Mucosa of stomach (tissue), 1 donor: ENCODE results near the gene CDC42BPB.
"Not testable (repeated sequence)": the region's sequence is repeated elsewhere in the genome, so short reads cannot be mapped to it uniquely, and the experiment has no call there.

Experiments used
- H3K27me3 ChIP-seq: one replicate; pipeline ENCODE4 v1.7.0; 2013; ENCODE audit warnings: mild to moderate bottlenecking, low read length; ENCODE audit not compliant: control insufficient read depth, insufficient read depth
- H3K36me3 ChIP-seq: one replicate; pipeline ENCODE4 v1.7.0; 2013; ENCODE audit warnings: low read length; ENCODE audit not compliant: control insufficient read depth, insufficient read depth
- H3K4me1 ChIP-seq: one replicate; pipeline ENCODE4 v1.7.0; 2013; ENCODE audit warnings: mild to moderate bottlenecking, low read length; ENCODE audit not compliant: control insufficient read depth, insufficient read depth
- H3K4me3 ChIP-seq: one replicate; pipeline ENCODE4 v1.7.0; 2013; ENCODE audit warnings: low read length
- H3K9ac ChIP-seq: one replicate; pipeline ENCODE4 v1.7.0; 2013; ENCODE audit warnings: mild to moderate bottlenecking, low read length, moderate library complexity
- H3K9me3 ChIP-seq: one replicate; pipeline ENCODE4 v1.7.0; 2013; ENCODE audit warnings: mild to moderate bottlenecking, low read length, moderate library complexity; ENCODE audit not compliant: control insufficient read depth
- donor health status: Pancreatic carcinoma.

CDC42BPB gene

DNA sequence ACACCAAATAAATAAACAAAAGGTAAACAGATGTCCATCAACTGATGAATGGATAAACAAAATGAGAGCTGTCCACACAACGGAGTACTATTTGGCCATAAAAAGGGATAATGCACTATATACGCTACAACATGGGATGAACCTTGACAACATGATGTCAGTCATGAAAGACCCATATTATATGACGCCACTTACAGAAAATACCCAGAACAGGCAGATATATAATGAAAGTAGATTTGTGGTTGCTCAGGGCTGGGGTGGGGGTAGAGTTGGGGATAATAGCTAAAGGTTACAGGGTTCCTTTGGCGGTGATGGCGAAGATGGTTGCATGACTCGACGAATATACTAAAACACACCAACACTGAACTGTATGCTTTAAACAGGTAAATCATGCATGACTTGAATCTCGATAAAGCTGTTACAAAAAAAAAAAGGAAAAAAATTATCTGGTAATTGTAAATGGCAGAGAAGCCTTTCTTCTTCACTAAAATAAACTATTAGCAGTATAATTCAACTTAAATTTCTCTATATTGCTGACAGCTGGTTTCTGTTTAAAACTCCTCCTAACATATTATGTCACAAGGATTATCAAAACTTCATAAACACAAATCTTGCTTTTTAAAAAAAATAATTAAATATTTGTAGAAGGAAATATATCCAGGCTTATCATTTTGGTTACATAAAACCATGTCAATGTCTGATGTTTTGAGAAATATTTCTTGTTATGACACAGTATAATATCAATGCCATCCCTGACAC is 13.9 kb downstream of the CDC42BPB start:
- no peak overlapping the region for H3K4me3 ChIP-seq
- no peak overlapping the region for H3K9ac ChIP-seq
- no peaks in the 10 kb centered on the region for H3K36me3 ChIP-seq
- H3K4me1 ChIP-seq: no peaks in the 10 kb centered on the region
- no peaks in the 10 kb centered on the region for H3K9me3 ChIP-seq
- no peaks in the 10 kb centered on the region for H3K27me3 ChIP-seq

DNA sequence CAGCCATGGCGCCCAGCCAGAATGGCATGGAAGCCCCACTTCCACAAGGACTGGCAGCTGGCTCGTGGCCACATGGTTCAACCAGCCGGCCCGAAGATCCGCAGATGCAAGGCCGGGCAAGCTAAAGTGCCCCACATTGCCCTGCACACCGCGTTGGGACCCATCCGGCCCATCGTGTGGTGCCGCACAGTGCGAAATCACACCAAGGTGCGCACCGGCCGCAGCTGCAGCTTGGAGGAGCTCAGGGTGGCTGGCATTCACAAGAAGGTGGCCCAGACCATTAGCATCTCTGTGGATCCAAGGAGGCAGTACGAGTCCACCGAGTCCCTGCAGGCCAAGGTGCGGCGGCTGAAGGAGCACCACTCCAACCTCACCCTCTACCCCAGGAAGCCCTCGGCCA is 15.9 kb downstream of the CDC42BPB start:
- Histone ChIP-seq H3K9ac (no peak overlapping the region), H3K4me1 (no peaks in the 10 kb centered on the region), H3K4me3 (no peak overlapping the region), H3K27me3 (no peaks in the 10 kb centered on the region), H3K36me3 (no peaks in the 10 kb centered on the region), H3K9me3 (no peaks in the 10 kb centered on the region)

DNA sequence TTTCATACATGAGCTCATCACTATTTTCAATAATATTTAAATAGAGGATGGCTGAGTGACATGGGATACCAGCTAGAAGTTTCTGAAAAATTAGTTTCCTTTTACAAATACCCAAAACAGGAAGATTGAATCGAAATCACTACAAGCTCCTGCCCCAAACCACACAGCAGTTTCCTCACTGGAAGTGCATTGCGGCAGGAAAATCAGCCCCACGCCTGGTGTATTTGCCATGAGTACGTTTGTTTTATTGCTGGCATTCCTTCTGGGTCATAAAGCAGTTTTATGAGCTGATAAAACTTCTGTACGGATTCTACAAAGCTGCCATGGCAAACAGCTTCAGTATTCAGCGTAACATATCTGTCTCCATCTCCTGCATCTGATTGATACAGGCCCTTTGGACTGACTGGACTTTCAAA is 23.7 kb downstream of the CDC42BPB start:
- Histone ChIP-seq H3K9me3 (no peaks in the 10 kb centered on the region), H3K9ac (no peak overlapping the region), H3K36me3 (no peaks in the 10 kb centered on the region), H3K4me1 (peaks cover 4% of the 10 kb centered on the region), H3K4me3 (no peak overlapping the region), H3K27me3 (no peaks in the 10 kb centered on the region)

DNA sequence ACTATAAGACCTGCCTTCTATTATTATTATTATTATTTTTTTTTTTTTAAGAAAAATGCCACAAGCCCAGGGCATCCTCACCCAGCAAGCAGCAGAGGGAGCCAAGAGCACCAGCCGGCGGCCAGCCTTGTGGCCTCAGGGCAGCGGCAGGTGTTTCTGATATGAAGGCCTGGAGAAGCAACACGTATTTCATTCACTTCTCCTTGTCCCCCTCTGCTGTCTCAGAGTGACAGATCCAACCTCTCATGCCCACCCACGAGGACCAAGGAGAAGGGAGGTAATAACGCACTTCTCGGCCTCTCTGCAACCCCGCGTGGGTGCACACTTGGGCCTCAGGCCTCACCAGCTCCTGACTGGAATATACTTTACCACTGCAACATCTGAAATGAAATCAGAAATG is 25.4 kb downstream of the CDC42BPB start:
- no peaks in the 10 kb centered on the region for H3K36me3 ChIP-seq
- H3K4me1 ChIP-seq: peaks cover 9% of the 10 kb centered on the region
- no peak overlapping the region for H3K4me3 ChIP-seq
- H3K9ac ChIP-seq: no peak overlapping the region
- no peaks in the 10 kb centered on the region for H3K27me3 ChIP-seq
- no peaks in the 10 kb centered on the region for H3K9me3 ChIP-seq

GRCh38 chr14:103031566-103031911 is 25.8 kb downstream of the CDC42BPB start:
- no peaks in the 10 kb centered on the region for H3K9me3 ChIP-seq
- H3K4me3 ChIP-seq: no peak overlapping the region
- peaks cover 9% of the 10 kb centered on the region for H3K4me1 ChIP-seq
- H3K27me3 ChIP-seq: no peaks in the 10 kb centered on the region
- no peak overlapping the region for H3K9ac ChIP-seq
- H3K36me3 ChIP-seq: no peaks in the 10 kb centered on the region

DNA sequence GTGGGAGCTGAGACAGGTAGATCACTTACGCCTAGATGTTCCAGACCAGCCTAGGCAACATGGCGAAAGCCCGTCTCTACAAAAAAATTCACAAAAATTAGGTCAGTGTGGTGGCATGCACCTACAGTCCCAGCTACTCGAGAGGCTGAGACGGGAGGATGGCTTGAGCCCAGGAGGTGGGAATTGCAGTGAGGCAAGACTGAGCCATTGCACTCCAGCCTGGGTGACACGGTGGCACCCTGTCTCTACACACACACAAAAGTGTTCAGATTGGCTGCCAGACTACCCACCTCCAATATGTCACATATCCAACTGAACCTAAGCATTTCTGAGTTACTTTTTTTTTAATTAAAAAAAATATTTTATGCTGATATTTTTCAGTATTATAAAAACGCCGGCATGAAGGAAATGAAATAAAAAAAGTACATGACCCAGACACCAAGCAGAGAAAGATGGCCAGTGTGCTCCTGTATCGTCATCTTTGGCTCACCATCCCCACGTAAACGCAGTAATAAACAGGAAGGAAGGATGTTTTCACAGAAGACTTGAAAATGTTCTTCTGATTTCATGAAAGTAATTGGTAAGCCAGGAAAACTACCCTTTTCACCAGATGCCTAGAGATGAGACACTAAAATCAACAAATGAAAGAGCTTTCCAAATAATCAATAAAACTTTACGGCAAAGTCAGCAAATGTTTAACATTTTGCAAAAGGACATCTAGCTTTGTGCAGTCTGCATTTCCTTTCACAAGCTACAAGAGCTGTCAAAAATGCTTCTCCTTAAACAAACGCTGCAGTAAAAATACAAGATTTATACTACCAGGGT is 26.4 kb downstream of the CDC42BPB start:
- H3K9me3 ChIP-seq: no peaks in the 10 kb centered on the region
- no peak overlapping the region for H3K4me3 ChIP-seq
- H3K9ac ChIP-seq: no peak overlapping the region

DNA sequence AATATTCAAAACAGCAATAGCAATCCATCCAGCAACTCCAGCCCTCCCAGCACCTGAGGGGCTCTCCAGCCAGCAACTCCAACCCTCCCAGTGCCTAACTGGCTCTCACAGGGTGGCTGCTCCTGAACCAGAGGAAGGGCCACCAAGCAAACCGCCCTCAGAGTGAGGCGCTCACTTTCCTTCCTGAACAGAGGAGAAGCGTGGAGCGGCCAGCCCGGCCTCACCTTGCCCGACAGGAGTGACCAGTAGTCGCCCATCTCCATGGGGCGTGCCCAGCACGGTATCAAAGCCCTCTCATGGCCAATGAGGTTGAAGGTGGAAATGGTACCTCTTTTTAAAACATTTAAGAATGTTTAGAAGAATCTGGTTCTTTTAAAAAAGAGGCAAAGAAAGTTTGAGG is 27.4 kb downstream of the CDC42BPB start:
- Histone ChIP-seq H3K9me3 (no peaks in the 10 kb centered on the region), H3K9ac (no peak overlapping the region), H3K36me3 (no peaks in the 10 kb centered on the region), H3K27me3 (no peaks in the 10 kb centered on the region), H3K4me1 (peaks cover 9% of the 10 kb centered on the region), H3K4me3 (no peak overlapping the region)

More for the DNA sequence above, 26.4 kb downstream of the CDC42BPB start:
- Histone ChIP-seq H3K27me3 (no peaks in the 10 kb centered on the region), H3K36me3 (no peaks in the 10 kb centered on the region), H3K4me1 (peaks cover 9% of the 10 kb centered on the region)

- H3K36me3 ChIP-seq: no peaks in the 10 kb centered on the region
- H3K9me3 ChIP-seq: no peaks in the 10 kb centered on the region
- peaks cover 9% of the 10 kb centered on the region for H3K4me1 ChIP-seq
- no peak overlapping the region for H3K4me3 ChIP-seq
- no peaks in the 10 kb centered on the region for H3K27me3 ChIP-seq
- H3K9ac ChIP-seq: no peak overlapping the region
These were observed 28.6 kb downstream of the CDC42BPB start for GRCh38 chr14:103028772-103029171.

DNA sequence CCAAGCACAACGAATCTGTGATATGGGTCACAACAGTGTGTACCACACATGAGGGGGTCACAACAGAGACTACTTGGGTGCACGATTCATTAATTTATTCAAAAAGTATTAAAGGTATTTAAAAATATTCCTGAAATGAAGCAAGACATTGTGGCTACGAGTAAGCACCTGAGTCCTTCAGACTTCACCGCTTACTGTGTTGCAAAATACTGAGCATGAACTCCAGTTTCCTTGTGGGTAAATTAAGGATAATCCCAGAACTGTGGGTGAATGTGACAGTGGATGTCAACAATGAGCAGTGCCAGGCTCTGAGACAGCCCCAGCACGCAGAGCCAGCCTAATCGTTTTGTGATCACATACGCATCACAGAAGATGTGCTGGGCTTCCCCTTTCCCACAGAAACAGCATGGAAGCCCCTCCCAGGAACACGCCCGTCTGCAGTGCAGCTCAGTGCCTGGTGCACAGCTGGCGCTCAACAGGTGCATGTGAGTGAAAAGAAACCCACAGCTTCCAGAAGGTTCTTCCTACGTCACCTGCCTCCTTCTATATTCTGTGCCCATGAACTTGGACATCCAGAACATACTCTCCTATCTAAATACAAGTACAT is 29.1 kb downstream of the CDC42BPB start:
- Histone ChIP-seq H3K4me1 (peaks cover 9% of the 10 kb centered on the region), H3K9ac (no peak overlapping the region)

GRCh38 chr14:103027451-103027850 is 29.9 kb downstream of the CDC42BPB start:
- Histone ChIP-seq H3K4me1 (peaks cover 9% of the 10 kb centered on the region), H3K36me3 (no peaks in the 10 kb centered on the region), H3K27me3 (no peaks in the 10 kb centered on the region), H3K4me3 (no peak overlapping the region), H3K9me3 (no peaks in the 10 kb centered on the region), H3K9ac (no peak overlapping the region)

More for the DNA sequence above, 29.1 kb downstream of the CDC42BPB start:
- Histone ChIP-seq H3K36me3 (no peaks in the 10 kb centered on the region), H3K27me3 (no peaks in the 10 kb centered on the region), H3K9me3 (no peaks in the 10 kb centered on the region), H3K4me3 (no peak overlapping the region)

DNA sequence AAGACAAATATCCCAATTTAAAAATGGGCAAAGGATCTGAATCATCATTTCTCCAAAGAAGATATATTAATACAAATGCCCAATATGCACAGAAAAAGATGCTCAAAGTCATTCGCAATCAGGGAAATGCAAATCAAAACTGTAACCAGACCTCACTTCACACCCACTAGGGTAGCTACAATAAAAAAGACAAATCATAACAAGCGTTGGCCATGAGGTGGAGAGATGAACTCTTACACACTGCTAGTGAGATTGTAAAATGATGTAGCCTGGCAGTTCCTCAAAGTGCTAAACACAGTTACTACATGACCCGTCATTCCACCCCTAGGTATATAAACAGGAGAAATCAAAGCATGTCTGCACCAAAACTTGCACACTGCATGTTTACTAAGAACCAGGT is 30.4 kb downstream of the CDC42BPB start:
- Histone ChIP-seq H3K4me1 (peaks cover 12% of the 10 kb centered on the region), H3K4me3 (no peak overlapping the region), H3K9me3 (no peaks in the 10 kb centered on the region), H3K9ac (no peak overlapping the region), H3K36me3 (no peaks in the 10 kb centered on the region), H3K27me3 (no peaks in the 10 kb centered on the region)

GRCh38 chr14:103026196-103026595 is 31.2 kb downstream of the CDC42BPB start:
- H3K9me3 ChIP-seq, H3K27me3 ChIP-seq, H3K4me3 ChIP-seq, H3K36me3 ChIP-seq, H3K9ac ChIP-seq: not testable (repeated sequence)
- H3K4me1 ChIP-seq: peaks cover 15% of the 10 kb centered on the region
